HCT116 (cell line): Measurements from ENCODE around the gene CCDC146.

Source experiments
- CTCF ChIP-seq, 3 experiments: fragments of 200-600 bp in 1 of 3; sonication (generic) in 1 of 3; IDR thresholded peaks in 2 of 3; conservative IDR thresholded peaks in 1 of 3; 2 replicates each; pipeline ENCODE4 v1.5.1; 2012 to 2017; ENCODE audit warnings: low read depth in 2 of 3, low read length in 2 of 3, antibody characterized with exemption in 1 of 3, borderline replicate concordance in 1 of 3, control low read depth in 1 of 3, mild to moderate bottlenecking in 1 of 3, mixed read lengths in 1 of 3, mixed run types in 1 of 3, moderate library complexity in 1 of 3; ENCODE audit not compliant: insufficient read depth in 1 of 3
- EGR1 ChIP-seq: IDR thresholded peaks from 2 replicates; pipeline ENCODE4 v1.6.1; 2012; ENCODE audit warnings: low read depth
- EZH2 ChIP-seq: fragments of 200-600 bp; sonication (generic); IDR thresholded peaks from 2 replicates; pipeline ENCODE4 v1.6.1; 2017; ENCODE audit warnings: antibody characterized with exemption, mixed run types
- POLR2A ChIP-seq: IDR thresholded peaks from 2 replicates; pipeline ENCODE4 v1.7.0; 2011; ENCODE audit warnings: borderline replicate concordance; ENCODE audit not compliant: insufficient read depth, insufficient read length; ENCODE audit errors: extremely low read depth
- POLR2AphosphoS5 ChIP-seq: IDR thresholded peaks from 2 replicates; pipeline ENCODE4 v1.6.1; 2011; ENCODE audit warnings: mild to moderate bottlenecking, low read depth, low read length, moderate library complexity
- SIN3A ChIP-seq: IDR thresholded peaks from 2 replicates; pipeline ENCODE4 v1.6.1; 2012; ENCODE audit warnings: low read depth
- SP1 ChIP-seq: IDR thresholded peaks from 2 replicates; pipeline ENCODE4 v1.6.1; 2012; ENCODE audit warnings: low read depth
- TCF7L2 ChIP-seq: IDR thresholded peaks from 2 replicates; pipeline ENCODE4 v1.7.0; 2011; ENCODE audit warnings: borderline replicate concordance, inconsistent platforms; ENCODE audit not compliant: insufficient read depth, insufficient read length; ENCODE audit errors: extremely low read depth
- ZFX ChIP-seq: fragments of 450-650 bp; IDR thresholded peaks from 2 replicates; pipeline ENCODE4 v1.6.1; 2017
- TF ChIP-seq, protein P1 (sequence below): IDR thresholded peaks from 2 replicates; pipeline ENCODE4 v1.6.1; 2011; ENCODE audit warnings: mild to moderate bottlenecking, low read length, moderate library complexity; ENCODE audit not compliant: insufficient replicate concordance; ENCODE audit errors: extremely low read depth
- TF ChIP-seq, protein P2 (sequence below): IDR thresholded peaks from 2 replicates; pipeline ENCODE4 v1.6.1; 2012; ENCODE audit warnings: low read depth

- no peak for TF ChIP-seq EGR1
- TF ChIP-seq POLR2A = no peak
- no peak for TF ChIP-seq CTCF (IDR thresholded peaks at IDR 0.05 in 2 of 3, conservative IDR thresholded peaks at IDR 0.05 in 1 of 3; ENCODE audit: borderline replicate concordance in 1 of 3, insufficient read depth in 1 of 3, low read depth in 2 of 3, low read length in 2 of 3)
- TF ChIP-seq SIN3A = no peak
- TF ChIP-seq, protein P1, sequence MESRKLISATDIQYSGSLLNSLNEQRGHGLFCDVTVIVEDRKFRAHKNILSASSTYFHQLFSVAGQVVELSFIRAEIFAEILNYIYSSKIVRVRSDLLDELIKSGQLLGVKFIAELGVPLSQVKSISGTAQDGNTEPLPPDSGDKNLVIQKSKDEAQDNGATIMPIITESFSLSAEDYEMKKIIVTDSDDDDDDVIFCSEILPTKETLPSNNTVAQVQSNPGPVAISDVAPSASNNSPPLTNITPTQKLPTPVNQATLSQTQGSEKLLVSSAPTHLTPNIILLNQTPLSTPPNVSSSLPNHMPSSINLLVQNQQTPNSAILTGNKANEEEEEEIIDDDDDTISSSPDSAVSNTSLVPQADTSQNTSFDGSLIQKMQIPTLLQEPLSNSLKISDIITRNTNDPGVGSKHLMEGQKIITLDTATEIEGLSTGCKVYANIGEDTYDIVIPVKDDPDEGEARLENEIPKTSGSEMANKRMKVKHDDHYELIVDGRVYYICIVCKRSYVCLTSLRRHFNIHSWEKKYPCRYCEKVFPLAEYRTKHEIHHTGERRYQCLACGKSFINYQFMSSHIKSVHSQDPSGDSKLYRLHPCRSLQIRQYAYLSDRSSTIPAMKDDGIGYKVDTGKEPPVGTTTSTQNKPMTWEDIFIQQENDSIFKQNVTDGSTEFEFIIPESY = no peak
- TF ChIP-seq EZH2 = no peak
- no peak for TF ChIP-seq SP1
- TF ChIP-seq ZFX = no peak
- no peak for TF ChIP-seq TCF7L2
- TF ChIP-seq, protein P2, sequence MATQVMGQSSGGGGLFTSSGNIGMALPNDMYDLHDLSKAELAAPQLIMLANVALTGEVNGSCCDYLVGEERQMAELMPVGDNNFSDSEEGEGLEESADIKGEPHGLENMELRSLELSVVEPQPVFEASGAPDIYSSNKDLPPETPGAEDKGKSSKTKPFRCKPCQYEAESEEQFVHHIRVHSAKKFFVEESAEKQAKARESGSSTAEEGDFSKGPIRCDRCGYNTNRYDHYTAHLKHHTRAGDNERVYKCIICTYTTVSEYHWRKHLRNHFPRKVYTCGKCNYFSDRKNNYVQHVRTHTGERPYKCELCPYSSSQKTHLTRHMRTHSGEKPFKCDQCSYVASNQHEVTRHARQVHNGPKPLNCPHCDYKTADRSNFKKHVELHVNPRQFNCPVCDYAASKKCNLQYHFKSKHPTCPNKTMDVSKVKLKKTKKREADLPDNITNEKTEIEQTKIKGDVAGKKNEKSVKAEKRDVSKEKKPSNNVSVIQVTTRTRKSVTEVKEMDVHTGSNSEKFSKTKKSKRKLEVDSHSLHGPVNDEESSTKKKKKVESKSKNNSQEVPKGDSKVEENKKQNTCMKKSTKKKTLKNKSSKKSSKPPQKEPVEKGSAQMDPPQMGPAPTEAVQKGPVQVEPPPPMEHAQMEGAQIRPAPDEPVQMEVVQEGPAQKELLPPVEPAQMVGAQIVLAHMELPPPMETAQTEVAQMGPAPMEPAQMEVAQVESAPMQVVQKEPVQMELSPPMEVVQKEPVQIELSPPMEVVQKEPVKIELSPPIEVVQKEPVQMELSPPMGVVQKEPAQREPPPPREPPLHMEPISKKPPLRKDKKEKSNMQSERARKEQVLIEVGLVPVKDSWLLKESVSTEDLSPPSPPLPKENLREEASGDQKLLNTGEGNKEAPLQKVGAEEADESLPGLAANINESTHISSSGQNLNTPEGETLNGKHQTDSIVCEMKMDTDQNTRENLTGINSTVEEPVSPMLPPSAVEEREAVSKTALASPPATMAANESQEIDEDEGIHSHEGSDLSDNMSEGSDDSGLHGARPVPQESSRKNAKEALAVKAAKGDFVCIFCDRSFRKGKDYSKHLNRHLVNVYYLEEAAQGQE = no peak
- no peak for TF ChIP-seq POLR2AphosphoS5
These were observed 217.3 kb downstream of the CCDC146 start for GRCh38 chr7:77339726-77340125.
